ENCODE results near the gene KIF3C.
A peak's percentile ranks its signal among the peaks of the same experiment; 100 is the strongest.
"Not testable (repeated sequence)": the region's sequence is repeated elsewhere in the genome, so short reads cannot be mapped to it uniquely, and the experiment has no call there.

Gene KIF3C

DNA sequence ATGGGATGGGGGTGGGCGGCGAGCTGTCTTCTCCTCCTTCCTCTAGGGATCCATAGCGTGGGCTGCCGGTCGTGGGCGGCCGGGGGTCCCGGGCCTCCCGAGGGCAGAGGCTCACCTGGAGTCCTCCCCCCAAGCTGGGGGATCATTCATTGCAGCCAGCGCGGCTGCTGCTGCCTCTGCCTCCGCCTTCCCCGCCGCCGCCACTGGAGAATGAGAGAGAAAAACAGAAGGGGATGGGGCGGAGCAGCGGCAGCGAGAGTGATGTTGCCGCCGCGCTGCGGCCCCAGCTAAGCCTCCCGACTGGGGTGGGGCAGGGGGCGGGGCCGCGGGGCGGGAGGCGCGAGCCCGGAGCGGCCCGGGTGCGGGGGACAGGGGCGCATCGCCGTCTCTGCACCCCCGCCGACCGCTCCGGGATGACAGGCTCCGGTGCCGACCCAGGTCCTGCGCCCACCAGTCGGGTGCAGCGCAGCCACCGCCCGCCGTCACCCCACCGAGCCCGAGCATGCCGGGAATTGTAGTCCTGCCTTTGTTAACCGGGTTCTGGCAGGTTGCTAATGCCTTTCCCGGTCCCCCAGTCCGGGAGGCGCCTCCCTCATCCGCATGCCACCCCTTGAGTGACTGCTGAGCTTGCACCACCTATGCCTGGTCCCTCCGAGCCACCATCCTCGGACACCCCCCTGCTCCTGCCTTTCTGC is at the start of gene KIF3C:
Gene KIF3C, minus strand, starts transcription at position 225 of the 695 bp plus-strand sequence. CDS start 580 bp downstream, outside the sequence.
- Histone ChIP-seq H3K4me1 (ENCODE audit: insufficient read depth, insufficient read length) (peaks cover 11% of the 10 kb centered on the region), H3K9ac (ENCODE audit: insufficient read length, low read depth) (peak within 1 kb of the TSS; percentile 83), H3K4me3 (ENCODE audit: insufficient read length, low read depth) (peak within 1 kb of the TSS; percentile 68), H3K27me3 (ENCODE audit: insufficient read depth, insufficient read length) (no peaks in the 10 kb centered on the region), H3K36me3 (ENCODE audit: insufficient read depth, insufficient read length, low read length) (peaks cover 28% of the 10 kb centered on the region), H3K9me3 (ENCODE audit: insufficient read depth, low read length) (no peaks in the 10 kb centered on the region)
- DNase-seq (ENCODE audit: low read depth, low spot score) = peak; percentile 69
- TF ChIP-seq SUZ12 (IDR thresholded peaks at IDR 0.05; ENCODE audit: extremely low read depth, insufficient read depth, insufficient read length) (no peak), YY1 (IDR thresholded peaks at IDR 0.05; ENCODE audit: insufficient read depth, insufficient read length) (no peak), ZNF274 (IDR thresholded peaks at IDR 0.05; ENCODE audit: low read depth, low read length) (no peak)

DNA sequence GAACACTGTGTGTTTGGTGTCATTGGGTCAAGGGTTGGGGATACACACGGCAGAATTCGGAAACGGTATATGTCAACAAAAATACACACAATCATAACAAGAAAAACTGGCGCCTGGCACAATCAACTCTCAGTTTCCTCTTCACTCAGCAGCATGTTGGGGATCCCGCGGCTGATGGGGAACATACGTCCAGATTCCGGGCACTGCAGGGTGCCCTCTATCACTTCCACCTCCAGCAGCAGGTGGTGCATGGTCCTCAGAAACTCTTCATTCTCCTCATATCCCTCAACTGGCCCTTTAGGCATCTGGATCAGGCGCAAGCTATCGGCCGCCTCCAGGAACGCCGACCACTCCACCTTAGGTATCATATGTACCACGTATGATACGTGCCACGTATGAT is 45.8 kb upstream of the KIF3C start:
- DNase-seq (ENCODE audit: low read depth, low spot score); H3K27me3 ChIP-seq (ENCODE audit: insufficient read depth, insufficient read length); H3K4me3 ChIP-seq (ENCODE audit: insufficient read length, low read depth); H3K36me3 ChIP-seq (ENCODE audit: insufficient read depth, insufficient read length, low read length); H3K9me3 ChIP-seq (ENCODE audit: insufficient read depth, low read length); H3K4me1 ChIP-seq (ENCODE audit: insufficient read depth, insufficient read length); H3K9ac ChIP-seq (ENCODE audit: insufficient read length, low read depth): not testable (repeated sequence)

DNA sequence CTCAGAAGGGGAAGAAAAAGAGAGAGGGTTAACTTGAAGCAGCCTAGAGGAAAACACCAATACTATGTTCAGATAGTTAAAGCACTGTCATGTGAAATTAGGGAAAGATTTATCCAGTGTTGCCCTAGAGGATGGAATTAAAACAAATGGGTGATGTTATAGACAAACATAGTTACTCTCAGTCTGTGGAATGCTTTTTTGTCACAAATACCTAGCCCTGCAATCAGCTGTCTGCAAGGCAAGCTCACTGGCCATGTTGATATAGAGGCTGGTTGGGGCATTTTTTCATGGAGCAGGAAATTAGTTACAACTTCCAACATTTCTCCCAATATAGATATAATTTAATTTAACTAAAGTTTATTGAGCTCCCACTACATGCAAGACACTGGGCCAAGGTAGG is 43.2 kb upstream of the KIF3C start:
- Histone ChIP-seq H3K27me3 (ENCODE audit: insufficient read depth, insufficient read length) (no peaks in the 10 kb centered on the region), H3K4me3 (ENCODE audit: insufficient read length, low read depth) (no peak overlapping the region)
- no peak for TF ChIP-seq SUZ12 (IDR thresholded peaks at IDR 0.05; ENCODE audit: extremely low read depth, insufficient read depth, insufficient read length)
- no peak for TF ChIP-seq YY1 (IDR thresholded peaks at IDR 0.05; ENCODE audit: insufficient read depth, insufficient read length)
- TF ChIP-seq ZNF274 (IDR thresholded peaks at IDR 0.05; ENCODE audit: low read depth, low read length) = no peak

DNA sequence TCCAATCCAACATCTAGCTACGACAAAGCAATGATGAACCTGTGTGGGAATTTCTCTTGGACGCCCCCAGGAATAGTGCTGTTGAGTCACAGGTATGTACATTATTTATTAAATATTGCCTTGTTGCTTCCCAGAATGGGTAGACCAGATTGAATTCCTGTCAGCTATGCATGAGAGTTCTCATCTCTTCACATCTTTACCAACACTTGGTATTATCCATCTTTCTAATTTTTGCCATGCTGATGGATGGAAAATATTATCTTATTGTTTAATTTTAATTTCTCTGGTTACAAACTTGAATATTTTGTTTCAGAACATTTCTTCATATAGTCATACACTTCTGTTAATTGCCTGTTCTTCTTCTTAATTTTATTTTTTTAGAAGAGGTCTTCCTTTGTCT is 42.0 kb upstream of the KIF3C start:
- H3K9ac ChIP-seq (ENCODE audit: insufficient read length, low read depth) = no peak overlapping the region
- H3K4me1 ChIP-seq (ENCODE audit: insufficient read depth, insufficient read length) = no peaks in the 10 kb centered on the region
- no peaks in the 10 kb centered on the region for H3K36me3 ChIP-seq (ENCODE audit: insufficient read depth, insufficient read length, low read length)
- no peaks in the 10 kb centered on the region for H3K9me3 ChIP-seq (ENCODE audit: insufficient read depth, low read length)
- TF ChIP-seq SUZ12 (IDR thresholded peaks at IDR 0.05; ENCODE audit: extremely low read depth, insufficient read depth, insufficient read length) (no peak), ZNF274 (IDR thresholded peaks at IDR 0.05; ENCODE audit: low read depth, low read length) (no peak), YY1 (IDR thresholded peaks at IDR 0.05; ENCODE audit: insufficient read depth, insufficient read length) (no peak)
- no peaks in the 10 kb centered on the region for H3K27me3 ChIP-seq (ENCODE audit: insufficient read depth, insufficient read length)
- no peak overlapping the region for H3K4me3 ChIP-seq (ENCODE audit: insufficient read length, low read depth)
- DNase-seq (ENCODE audit: low read depth, low spot score) = no peak

More for the DNA sequence above, 43.2 kb upstream of the KIF3C start:
- Histone ChIP-seq H3K4me1 (ENCODE audit: insufficient read depth, insufficient read length) (no peaks in the 10 kb centered on the region), H3K9me3 (ENCODE audit: insufficient read depth, low read length) (no peaks in the 10 kb centered on the region), H3K9ac (ENCODE audit: insufficient read length, low read depth) (no peak overlapping the region), H3K36me3 (ENCODE audit: insufficient read depth, insufficient read length, low read length) (no peaks in the 10 kb centered on the region)
- no peak for DNase-seq (ENCODE audit: low read depth, low spot score)

DNA sequence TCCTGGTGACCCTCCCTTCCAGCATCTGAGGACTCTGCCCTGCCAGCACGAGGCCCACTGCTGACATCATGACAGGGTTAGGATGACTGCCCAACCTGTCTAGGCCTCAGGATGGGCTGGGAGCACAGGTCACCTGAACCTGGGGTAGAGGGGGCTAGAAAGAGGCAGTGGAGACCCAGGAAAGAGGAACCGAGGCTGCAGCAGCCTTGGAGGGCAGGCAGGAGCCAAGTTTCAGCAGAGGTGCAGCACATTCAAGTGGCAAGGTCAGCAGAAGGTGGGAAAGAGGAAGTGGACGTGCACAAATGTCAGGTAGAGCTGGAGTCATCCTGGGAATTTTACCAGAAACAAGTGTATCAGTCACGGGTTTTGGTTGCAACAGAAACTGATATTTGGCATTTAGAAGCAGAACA is 37.9 kb upstream of the KIF3C start:
- no peaks in the 10 kb centered on the region for H3K9me3 ChIP-seq (ENCODE audit: insufficient read depth, low read length)
- H3K36me3 ChIP-seq (ENCODE audit: insufficient read depth, insufficient read length, low read length) = no peaks in the 10 kb centered on the region
- H3K4me1 ChIP-seq (ENCODE audit: insufficient read depth, insufficient read length) = no peaks in the 10 kb centered on the region
- TF ChIP-seq YY1 (IDR thresholded peaks at IDR 0.05; ENCODE audit: insufficient read depth, insufficient read length) (no peak), SUZ12 (IDR thresholded peaks at IDR 0.05; ENCODE audit: extremely low read depth, insufficient read depth, insufficient read length) (no peak), ZNF274 (IDR thresholded peaks at IDR 0.05; ENCODE audit: low read depth, low read length) (no peak)
- no peak for DNase-seq (ENCODE audit: low read depth, low spot score)
- H3K9ac ChIP-seq (ENCODE audit: insufficient read length, low read depth) = no peak overlapping the region
- no peak overlapping the region for H3K4me3 ChIP-seq (ENCODE audit: insufficient read length, low read depth)
- no peaks in the 10 kb centered on the region for H3K27me3 ChIP-seq (ENCODE audit: insufficient read depth, insufficient read length)

DNA sequence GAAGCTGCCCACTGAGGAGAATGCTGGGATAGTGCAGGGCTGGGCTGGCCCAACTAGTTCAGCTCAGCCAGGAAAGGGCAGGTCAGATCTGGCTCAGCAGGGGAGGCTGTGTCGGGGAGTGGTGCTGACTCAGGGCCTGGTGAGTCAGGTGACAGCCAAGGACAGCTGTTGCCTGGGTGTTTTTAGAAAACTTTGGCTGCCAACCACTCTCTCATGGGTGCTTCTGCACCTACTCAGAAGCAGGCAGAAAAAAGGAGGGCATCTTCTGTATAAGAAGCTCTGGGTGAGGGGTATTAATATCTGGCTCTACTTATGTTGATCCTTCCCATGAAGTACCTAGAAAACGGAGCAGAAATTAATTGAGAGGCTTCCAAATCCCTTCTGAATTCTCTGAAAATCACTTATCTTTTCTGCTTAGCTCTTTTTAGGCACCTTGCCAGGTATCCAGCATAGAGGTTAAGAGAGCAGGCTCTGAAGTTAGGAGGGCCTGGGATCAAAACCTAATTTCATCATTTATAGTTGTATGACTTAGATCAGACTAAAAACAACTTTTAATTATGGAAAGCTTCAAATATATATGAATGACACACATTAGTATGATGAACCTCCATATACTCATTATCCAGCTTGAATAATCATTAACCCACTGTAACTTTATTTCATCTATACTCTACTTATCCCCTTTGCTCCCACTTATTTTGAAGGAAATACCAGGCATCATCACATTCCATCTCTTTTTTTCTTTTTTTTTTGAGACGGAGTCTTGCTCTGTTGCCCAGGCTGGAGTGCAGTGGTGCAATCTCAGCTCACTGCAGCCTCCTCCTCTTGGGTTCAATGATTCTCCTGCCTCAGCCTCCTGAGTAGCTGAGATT is 36.1 kb upstream of the KIF3C start:
- H3K9me3 ChIP-seq (ENCODE audit: insufficient read depth, low read length) = no peaks in the 10 kb centered on the region
- TF ChIP-seq ZNF274 (IDR thresholded peaks at IDR 0.05; ENCODE audit: low read depth, low read length) (no peak), SUZ12 (IDR thresholded peaks at IDR 0.05; ENCODE audit: extremely low read depth, insufficient read depth, insufficient read length) (no peak), YY1 (IDR thresholded peaks at IDR 0.05; ENCODE audit: insufficient read depth, insufficient read length) (no peak)
- H3K4me1 ChIP-seq (ENCODE audit: insufficient read depth, insufficient read length) = no peaks in the 10 kb centered on the region
- no peak for DNase-seq (ENCODE audit: low read depth, low spot score)
- H3K27me3 ChIP-seq (ENCODE audit: insufficient read depth, insufficient read length) = no peaks in the 10 kb centered on the region
- no peak overlapping the region for H3K4me3 ChIP-seq (ENCODE audit: insufficient read length, low read depth)
- no peak overlapping the region for H3K9ac ChIP-seq (ENCODE audit: insufficient read length, low read depth)
- no peaks in the 10 kb centered on the region for H3K36me3 ChIP-seq (ENCODE audit: insufficient read depth, insufficient read length, low read length)

DNA sequence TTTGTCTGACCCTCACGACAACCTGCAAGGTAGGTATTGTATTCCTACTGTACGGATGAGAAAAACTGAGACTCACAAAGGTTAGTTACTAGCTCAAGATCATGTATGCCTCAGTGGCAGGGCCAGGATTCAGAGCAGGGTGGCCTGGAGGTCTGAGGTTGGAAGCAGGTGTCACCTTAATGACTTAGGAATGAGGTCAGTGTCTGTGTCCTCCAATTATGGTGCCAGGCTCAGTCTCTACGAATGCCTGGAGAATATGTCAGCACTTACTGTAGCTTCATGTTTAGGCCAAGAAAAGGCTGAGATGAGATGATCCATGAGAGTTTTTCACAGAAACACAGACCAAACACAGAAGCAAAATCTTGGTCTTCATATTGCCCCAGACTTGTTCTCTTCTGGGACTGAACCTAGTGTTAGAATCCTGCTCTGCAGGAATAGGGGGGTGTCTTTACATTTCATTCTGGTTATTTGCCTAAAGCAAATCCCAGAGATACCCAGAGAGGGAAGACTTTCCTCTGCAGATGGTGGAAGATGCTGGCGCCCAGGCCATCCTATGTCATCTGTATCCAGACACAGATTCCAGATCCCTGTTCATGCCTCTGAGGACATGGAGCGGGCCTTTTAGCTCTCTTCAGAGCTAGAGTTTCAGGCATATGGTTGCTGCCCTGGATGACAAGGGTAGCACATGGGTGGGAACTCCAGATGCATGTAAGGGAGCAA is 35.3 kb upstream of the KIF3C start:
- H3K9me3 ChIP-seq (ENCODE audit: insufficient read depth, low read length) = no peaks in the 10 kb centered on the region
- TF ChIP-seq SUZ12 (IDR thresholded peaks at IDR 0.05; ENCODE audit: extremely low read depth, insufficient read depth, insufficient read length) (no peak), YY1 (IDR thresholded peaks at IDR 0.05; ENCODE audit: insufficient read depth, insufficient read length) (no peak), ZNF274 (IDR thresholded peaks at IDR 0.05; ENCODE audit: low read depth, low read length) (no peak)
- H3K36me3 ChIP-seq (ENCODE audit: insufficient read depth, insufficient read length, low read length) = no peaks in the 10 kb centered on the region
- no peak overlapping the region for H3K9ac ChIP-seq (ENCODE audit: insufficient read length, low read depth)
- no peaks in the 10 kb centered on the region for H3K4me1 ChIP-seq (ENCODE audit: insufficient read depth, insufficient read length)
- no peak for DNase-seq (ENCODE audit: low read depth, low spot score)
- no peaks in the 10 kb centered on the region for H3K27me3 ChIP-seq (ENCODE audit: insufficient read depth, insufficient read length)
- no peak overlapping the region for H3K4me3 ChIP-seq (ENCODE audit: insufficient read length, low read depth)

DNA sequence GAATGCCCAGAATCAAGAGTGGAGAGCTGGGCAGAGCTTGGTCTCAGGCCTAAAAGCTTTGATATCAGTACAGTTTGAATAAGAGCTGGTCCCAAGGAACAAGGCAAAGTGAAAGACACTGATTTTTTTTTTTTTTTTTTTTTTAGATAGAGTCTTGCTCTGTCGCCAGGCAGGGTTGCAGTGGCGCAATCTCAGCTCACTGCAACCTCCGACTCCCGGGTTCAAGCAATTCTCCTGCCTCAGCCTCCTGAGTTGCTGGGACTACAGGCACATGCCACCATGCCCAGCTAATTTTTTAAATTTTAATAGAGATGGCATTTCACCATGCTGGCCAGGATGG is 34.4 kb upstream of the KIF3C start:
- not testable (repeated sequence) for H3K27me3 ChIP-seq (ENCODE audit: insufficient read depth, insufficient read length); H3K4me3 ChIP-seq (ENCODE audit: insufficient read length, low read depth); H3K9me3 ChIP-seq (ENCODE audit: insufficient read depth, low read length); H3K9ac ChIP-seq (ENCODE audit: insufficient read length, low read depth); DNase-seq (ENCODE audit: low read depth, low spot score); H3K36me3 ChIP-seq (ENCODE audit: insufficient read depth, insufficient read length, low read length); H3K4me1 ChIP-seq (ENCODE audit: insufficient read depth, insufficient read length)

All from NT2/D1 (cell line).